GM12892 (cell line): Measurements from ENCODE around the gene ZBTB12.

ENCODE experiments used
- POLR2A ChIP-seq: IDR thresholded peaks from 2 replicates; pipeline ENCODE4 v1.6.1; 2011; ENCODE audit warnings: low read depth, low read length, control low read depth
- POLR2AphosphoS5 ChIP-seq: IDR thresholded peaks from 2 replicates; pipeline ENCODE4 v1.6.1; 2011; ENCODE audit warnings: low read depth, low read length, control low read depth
- TAF1 ChIP-seq: IDR thresholded peaks from 2 replicates; pipeline ENCODE4 v1.6.1; 2011; ENCODE audit warnings: low read depth, mild to moderate bottlenecking, control low read depth, low read length, borderline replicate concordance

- no peak for TF ChIP-seq POLR2AphosphoS5
- TF ChIP-seq POLR2A: no peak
- no peak for TF ChIP-seq TAF1
These were observed 26.0 kb downstream of the ZBTB12 start for GRCh38 chr6:31875877-31876276.
